ENCODE measurements around the gene SKOR1.
A peak's percentile ranks its signal among the peaks of the same experiment; 100 is the strongest.

Gene SKOR1, protein sequence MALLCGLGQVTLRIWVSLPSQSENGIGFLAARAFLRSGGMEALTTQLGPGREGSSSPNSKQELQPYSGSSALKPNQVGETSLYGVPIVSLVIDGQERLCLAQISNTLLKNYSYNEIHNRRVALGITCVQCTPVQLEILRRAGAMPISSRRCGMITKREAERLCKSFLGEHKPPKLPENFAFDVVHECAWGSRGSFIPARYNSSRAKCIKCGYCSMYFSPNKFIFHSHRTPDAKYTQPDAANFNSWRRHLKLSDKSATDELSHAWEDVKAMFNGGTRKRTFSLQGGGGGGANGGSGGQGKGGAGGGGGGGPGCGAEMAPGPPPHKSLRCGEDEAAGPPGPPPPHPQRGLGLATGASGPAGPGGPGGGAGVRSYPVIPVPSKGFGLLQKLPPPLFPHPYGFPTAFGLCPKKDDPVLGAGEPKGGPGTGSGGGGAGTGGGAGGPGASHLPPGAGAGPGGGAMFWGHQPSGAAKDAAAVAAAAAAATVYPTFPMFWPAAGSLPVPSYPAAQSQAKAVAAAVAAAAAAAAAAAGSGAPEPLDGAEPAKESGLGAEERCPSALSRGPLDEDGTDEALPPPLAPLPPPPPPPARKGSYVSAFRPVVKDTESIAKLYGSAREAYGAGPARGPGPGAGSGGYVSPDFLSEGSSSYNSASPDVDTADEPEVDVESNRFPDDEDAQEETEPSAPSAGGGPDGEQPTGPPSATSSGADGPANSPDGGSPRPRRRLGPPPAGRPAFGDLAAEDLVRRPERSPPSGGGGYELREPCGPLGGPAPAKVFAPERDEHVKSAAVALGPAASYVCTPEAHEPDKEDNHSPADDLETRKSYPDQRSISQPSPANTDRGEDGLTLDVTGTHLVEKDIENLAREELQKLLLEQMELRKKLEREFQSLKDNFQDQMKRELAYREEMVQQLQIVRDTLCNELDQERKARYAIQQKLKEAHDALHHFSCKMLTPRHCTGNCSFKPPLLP

DNA sequence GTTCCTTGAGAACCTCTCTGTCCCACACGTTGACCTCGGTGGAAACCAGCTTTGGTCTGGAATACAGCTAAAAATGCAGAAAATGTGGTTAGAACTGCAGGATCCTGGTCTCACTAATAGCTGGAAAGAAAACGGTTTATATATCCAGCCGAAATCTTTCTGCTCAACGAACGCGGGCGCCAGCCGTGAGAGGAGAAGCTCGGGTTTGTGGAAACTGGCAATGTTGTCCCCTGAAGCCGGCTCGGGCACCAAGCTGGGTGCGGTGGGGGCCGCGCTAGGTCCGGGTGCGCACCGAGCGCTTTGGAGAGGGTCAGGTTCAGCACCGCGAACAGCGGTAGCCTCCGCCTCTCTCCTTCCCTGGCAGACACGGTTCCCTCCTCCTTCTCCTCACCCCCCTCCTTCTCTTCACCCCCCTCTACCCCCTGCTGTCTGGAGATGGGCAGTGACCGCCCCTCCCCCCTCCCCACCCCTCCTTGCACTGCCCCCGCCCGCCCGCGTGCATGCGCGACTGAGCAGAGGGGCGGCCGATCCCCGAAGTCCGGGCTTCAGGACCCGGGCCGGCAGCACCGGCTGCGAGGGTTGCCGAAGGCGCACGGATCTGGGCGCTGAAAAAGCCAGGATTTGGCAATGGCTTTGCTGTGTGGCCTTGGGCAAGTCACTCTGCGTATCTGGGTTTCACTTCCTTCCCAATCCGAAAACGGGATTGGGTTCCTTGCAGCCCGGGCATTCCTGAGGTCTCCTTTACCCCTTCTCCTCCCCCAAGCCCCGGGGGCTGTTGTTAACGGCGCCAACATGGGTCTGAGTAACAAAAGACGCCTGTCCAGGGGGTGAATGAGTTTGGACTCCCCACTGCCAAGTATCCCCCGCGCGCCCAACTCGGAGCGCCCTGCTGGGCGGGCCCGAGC lies at the start of gene SKOR1:
Gene SKOR1, plus strand, starts transcription at position 534 of the 905 bp plus-strand sequence. Its CDS starts 94 bp downstream, at position 628.
- peaks cover 100% of the 10 kb centered on the region for H3K27me3 ChIP-seq (ENCODE audit: control insufficient read depth, insufficient read depth, low read length)
- no peaks in the 10 kb centered on the region for H3K36me3 ChIP-seq (ENCODE audit: control insufficient read depth, insufficient read depth, low read length)
- H3K4me3 ChIP-seq (ENCODE audit: low read depth, low read length): peak within 1 kb of the TSS; percentile 40; the same call in 1 of the 2 replicates
- no peaks in the 10 kb centered on the region for H3K9me3 ChIP-seq (ENCODE audit: control insufficient read depth, insufficient read depth, low read length)
- no peak within 1 kb of the TSS for H3K9ac ChIP-seq (ENCODE audit: low read depth, low read length)
- H3K4me1 ChIP-seq (ENCODE audit: control insufficient read depth, insufficient read depth, low read length): peaks cover 45% of the 10 kb centered on the region
- H3K27ac ChIP-seq (ENCODE audit: low read depth, low read length): no peak within 1 kb of the TSS

DNA sequence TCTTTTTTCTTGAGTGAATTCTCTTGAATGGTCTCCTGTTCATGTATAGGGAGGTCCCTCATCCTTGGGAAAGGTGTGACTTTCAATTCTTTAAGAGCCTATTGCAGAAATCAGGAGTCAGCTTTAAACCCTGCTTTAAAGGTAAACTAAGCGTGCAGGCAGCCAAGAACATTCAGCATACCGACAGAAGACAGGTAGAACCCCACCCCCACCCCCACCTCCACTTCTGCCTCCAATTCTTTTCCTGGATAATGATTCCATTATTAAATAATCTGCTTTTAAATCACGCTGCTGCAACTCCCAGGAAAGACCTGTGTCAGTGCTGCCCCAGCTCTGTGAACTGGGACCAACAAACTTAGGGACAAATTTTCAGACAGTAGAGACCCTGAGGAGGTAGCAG lies 49.3 kb upstream of the SKOR1 start:
- no peaks in the 10 kb centered on the region for H3K36me3 ChIP-seq (ENCODE audit: control insufficient read depth, insufficient read depth, low read length)
- no peaks in the 10 kb centered on the region for H3K27me3 ChIP-seq (ENCODE audit: control insufficient read depth, insufficient read depth, low read length)
- no peak overlapping the region for H3K27ac ChIP-seq (ENCODE audit: low read depth, low read length)
- no peaks in the 10 kb centered on the region for H3K9me3 ChIP-seq (ENCODE audit: control insufficient read depth, insufficient read depth, low read length)
- H3K9ac ChIP-seq (ENCODE audit: low read depth, low read length): no peak overlapping the region
- H3K4me1 ChIP-seq (ENCODE audit: control insufficient read depth, insufficient read depth, low read length): peaks cover 49% of the 10 kb centered on the region
- no peak overlapping the region for H3K4me3 ChIP-seq (ENCODE audit: low read depth, low read length)

DNA sequence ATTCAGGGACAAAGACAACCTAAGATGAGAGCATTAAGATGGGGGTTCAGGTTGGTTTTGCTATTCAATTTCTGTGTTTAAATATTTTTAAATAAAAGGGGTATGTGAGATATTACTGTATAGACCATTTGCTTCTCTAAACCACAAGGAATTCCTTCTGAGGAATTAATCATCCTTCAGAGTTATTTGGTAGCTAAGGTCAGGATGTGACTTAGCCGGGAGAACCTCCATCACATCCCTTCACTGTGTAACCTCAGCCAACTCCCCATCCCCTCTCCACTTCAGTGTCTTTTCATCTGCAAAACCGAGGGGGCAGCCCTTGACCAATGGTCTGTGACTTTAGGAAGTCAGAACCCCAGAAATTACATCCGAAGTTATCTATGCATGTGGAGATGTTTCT lies 48.7 kb upstream of the SKOR1 start:
- Histone ChIP-seq H3K4me1 (ENCODE audit: control insufficient read depth, insufficient read depth, low read length) (peaks cover 48% of the 10 kb centered on the region), H3K27ac (ENCODE audit: low read depth, low read length) (no peak overlapping the region), H3K4me3 (ENCODE audit: low read depth, low read length) (no peak overlapping the region), H3K36me3 (ENCODE audit: control insufficient read depth, insufficient read depth, low read length) (no peaks in the 10 kb centered on the region), H3K9me3 (ENCODE audit: control insufficient read depth, insufficient read depth, low read length) (no peaks in the 10 kb centered on the region), H3K9ac (ENCODE audit: low read depth, low read length) (no peak overlapping the region), H3K27me3 (ENCODE audit: control insufficient read depth, insufficient read depth, low read length) (no peaks in the 10 kb centered on the region)

DNA sequence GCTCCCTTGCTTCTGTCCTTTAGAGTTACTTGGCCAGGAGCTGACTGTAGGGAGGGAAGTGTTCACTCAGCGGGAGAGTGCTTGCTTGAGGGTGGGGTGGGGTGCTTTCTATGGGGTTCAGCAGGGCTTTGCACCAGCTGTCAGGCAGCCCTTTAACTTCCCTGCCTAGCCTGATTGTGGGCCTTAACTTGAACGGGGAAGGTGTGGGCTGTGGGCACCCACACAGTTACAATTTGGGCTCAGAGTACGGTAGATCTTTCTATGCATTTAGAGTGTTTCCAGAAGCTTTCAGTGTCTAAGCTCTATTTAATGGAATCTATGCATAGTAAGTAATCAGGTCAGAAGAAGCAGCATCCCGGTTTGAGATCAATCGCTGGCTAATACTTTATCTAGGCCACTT lies 48.2 kb upstream of the SKOR1 start:
- Histone ChIP-seq H3K9me3 (ENCODE audit: control insufficient read depth, insufficient read depth, low read length) (no peaks in the 10 kb centered on the region), H3K27me3 (ENCODE audit: control insufficient read depth, insufficient read depth, low read length) (no peaks in the 10 kb centered on the region), H3K4me3 (ENCODE audit: low read depth, low read length) (no peak overlapping the region), H3K9ac (ENCODE audit: low read depth, low read length) (no peak overlapping the region), H3K36me3 (ENCODE audit: control insufficient read depth, insufficient read depth, low read length) (no peaks in the 10 kb centered on the region), H3K4me1 (ENCODE audit: control insufficient read depth, insufficient read depth, low read length) (peaks cover 48% of the 10 kb centered on the region), H3K27ac (ENCODE audit: low read depth, low read length) (no peak overlapping the region)

DNA sequence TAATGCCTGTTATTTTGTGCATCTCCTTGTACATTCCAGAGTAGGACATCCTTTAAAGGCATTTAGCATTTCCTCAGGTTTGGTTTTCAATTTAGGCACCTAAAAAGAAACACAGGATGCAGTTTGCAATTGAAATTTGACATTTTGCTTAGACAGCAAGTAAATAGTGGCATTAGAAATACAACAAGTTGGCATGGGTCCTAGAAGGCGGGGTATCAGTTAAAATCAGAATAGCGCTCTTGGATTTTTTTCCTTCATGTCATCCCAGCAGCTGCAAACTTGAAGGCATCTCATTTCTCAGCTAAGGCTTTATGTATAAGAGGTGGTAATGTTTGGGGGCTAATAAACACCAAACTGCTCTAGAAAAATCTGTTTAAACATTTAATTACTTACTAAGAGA lies 47.5 kb upstream of the SKOR1 start:
- H3K4me1 ChIP-seq (ENCODE audit: control insufficient read depth, insufficient read depth, low read length): peaks cover 50% of the 10 kb centered on the region
- no peak overlapping the region for H3K4me3 ChIP-seq (ENCODE audit: low read depth, low read length)
- no peaks in the 10 kb centered on the region for H3K9me3 ChIP-seq (ENCODE audit: control insufficient read depth, insufficient read depth, low read length)
- H3K27me3 ChIP-seq (ENCODE audit: control insufficient read depth, insufficient read depth, low read length): no peaks in the 10 kb centered on the region
- H3K36me3 ChIP-seq (ENCODE audit: control insufficient read depth, insufficient read depth, low read length): no peaks in the 10 kb centered on the region
- H3K27ac ChIP-seq (ENCODE audit: low read depth, low read length): no peak overlapping the region
- no peak overlapping the region for H3K9ac ChIP-seq (ENCODE audit: low read depth, low read length)

DNA sequence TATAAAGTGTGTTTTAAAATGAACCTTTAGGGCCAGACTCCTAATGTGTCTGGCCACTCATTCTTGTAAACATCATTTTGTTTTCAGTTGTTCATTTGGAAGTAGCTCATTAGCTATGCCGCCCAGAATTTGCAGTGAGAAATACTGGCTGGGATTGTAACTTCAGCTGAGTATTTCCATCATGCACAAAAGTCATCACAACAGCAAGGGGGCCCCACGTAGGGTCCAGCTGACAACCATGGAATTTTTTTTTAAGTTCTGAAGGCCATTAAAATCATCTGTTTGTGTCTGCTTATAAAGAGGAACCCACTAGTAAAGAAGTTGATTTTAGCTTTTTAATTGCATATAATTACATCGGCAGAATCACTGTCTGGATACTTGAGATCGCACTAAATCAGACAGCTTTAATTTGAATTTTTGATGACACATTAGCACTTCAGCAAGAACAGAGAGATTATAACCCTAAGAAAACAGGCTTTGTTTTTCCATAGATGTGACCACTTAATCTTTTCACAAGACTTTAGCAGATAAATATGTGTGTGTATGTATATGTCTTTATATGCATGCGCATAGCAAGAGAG lies 46.3 kb upstream of the SKOR1 start:
- no peak overlapping the region for H3K27ac ChIP-seq (ENCODE audit: low read depth, low read length)
- H3K36me3 ChIP-seq (ENCODE audit: control insufficient read depth, insufficient read depth, low read length): no peaks in the 10 kb centered on the region
- no peaks in the 10 kb centered on the region for H3K9me3 ChIP-seq (ENCODE audit: control insufficient read depth, insufficient read depth, low read length)
- H3K4me1 ChIP-seq (ENCODE audit: control insufficient read depth, insufficient read depth, low read length): peaks cover 49% of the 10 kb centered on the region
- H3K9ac ChIP-seq (ENCODE audit: low read depth, low read length): no peak overlapping the region
- H3K27me3 ChIP-seq (ENCODE audit: control insufficient read depth, insufficient read depth, low read length): no peaks in the 10 kb centered on the region
- H3K4me3 ChIP-seq (ENCODE audit: low read depth, low read length): no peak overlapping the region

DNA sequence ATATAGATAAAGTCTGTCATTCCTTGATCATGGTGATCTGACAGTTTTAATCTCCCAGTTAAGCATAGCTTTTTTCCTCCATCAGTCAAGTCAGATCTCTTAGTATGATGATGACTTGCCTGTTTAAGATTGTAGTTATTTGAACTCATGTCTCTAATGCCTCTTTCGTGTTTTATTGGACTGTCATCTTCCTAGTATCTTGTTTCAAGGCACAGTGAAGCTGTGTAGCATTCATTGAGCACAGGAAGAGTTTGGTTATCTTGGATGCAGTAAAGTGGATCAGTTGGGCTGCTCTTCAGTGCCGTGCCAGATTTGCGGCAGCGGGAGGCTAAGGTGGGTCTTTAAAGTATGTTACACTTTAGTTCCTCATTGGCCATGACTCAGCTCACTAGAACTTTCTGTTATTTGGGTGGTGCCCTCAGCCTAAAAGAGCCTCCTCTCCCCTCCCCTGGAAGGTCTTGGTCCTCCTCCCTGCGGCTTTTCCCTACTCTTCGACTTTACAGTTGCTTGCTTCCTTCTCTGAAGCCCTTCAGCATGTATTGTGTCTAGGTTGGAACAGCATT lies 45.7 kb upstream of the SKOR1 start:
- no peak overlapping the region for H3K27ac ChIP-seq (ENCODE audit: low read depth, low read length)
- no peak overlapping the region for H3K4me3 ChIP-seq (ENCODE audit: low read depth, low read length)
- peaks cover 44% of the 10 kb centered on the region for H3K4me1 ChIP-seq (ENCODE audit: control insufficient read depth, insufficient read depth, low read length)
- no peaks in the 10 kb centered on the region for H3K27me3 ChIP-seq (ENCODE audit: control insufficient read depth, insufficient read depth, low read length)
- no peaks in the 10 kb centered on the region for H3K9me3 ChIP-seq (ENCODE audit: control insufficient read depth, insufficient read depth, low read length)
- no peak overlapping the region for H3K9ac ChIP-seq (ENCODE audit: low read depth, low read length)
- no peaks in the 10 kb centered on the region for H3K36me3 ChIP-seq (ENCODE audit: control insufficient read depth, insufficient read depth, low read length)

DNA sequence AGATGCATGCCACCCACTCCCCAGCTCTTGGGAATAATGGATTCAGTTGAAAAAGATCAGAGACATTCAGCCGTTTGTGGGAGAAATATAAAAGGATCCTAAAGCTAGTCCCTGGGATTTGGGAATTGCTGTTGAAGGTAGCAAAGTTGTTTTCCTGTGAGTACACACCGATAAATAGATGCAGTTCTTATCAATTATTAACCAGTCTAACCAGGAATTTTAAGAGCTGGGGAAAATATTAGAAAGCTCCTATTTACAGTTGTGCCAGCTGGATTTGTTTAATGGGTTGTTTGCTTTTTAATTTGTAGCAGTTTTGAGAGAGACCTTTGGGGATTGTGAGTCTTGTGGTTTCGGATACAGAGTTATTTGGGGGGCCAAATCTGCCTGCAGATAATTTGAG lies 44.2 kb upstream of the SKOR1 start:
- Histone ChIP-seq H3K4me1 (ENCODE audit: control insufficient read depth, insufficient read depth, low read length) (peaks cover 43% of the 10 kb centered on the region), H3K27ac (ENCODE audit: low read depth, low read length) (no peak overlapping the region), H3K9ac (ENCODE audit: low read depth, low read length) (no peak overlapping the region), H3K36me3 (ENCODE audit: control insufficient read depth, insufficient read depth, low read length) (no peaks in the 10 kb centered on the region), H3K4me3 (ENCODE audit: low read depth, low read length) (no peak overlapping the region), H3K27me3 (ENCODE audit: control insufficient read depth, insufficient read depth, low read length) (no peaks in the 10 kb centered on the region), H3K9me3 (ENCODE audit: control insufficient read depth, insufficient read depth, low read length) (no peaks in the 10 kb centered on the region)

DNA sequence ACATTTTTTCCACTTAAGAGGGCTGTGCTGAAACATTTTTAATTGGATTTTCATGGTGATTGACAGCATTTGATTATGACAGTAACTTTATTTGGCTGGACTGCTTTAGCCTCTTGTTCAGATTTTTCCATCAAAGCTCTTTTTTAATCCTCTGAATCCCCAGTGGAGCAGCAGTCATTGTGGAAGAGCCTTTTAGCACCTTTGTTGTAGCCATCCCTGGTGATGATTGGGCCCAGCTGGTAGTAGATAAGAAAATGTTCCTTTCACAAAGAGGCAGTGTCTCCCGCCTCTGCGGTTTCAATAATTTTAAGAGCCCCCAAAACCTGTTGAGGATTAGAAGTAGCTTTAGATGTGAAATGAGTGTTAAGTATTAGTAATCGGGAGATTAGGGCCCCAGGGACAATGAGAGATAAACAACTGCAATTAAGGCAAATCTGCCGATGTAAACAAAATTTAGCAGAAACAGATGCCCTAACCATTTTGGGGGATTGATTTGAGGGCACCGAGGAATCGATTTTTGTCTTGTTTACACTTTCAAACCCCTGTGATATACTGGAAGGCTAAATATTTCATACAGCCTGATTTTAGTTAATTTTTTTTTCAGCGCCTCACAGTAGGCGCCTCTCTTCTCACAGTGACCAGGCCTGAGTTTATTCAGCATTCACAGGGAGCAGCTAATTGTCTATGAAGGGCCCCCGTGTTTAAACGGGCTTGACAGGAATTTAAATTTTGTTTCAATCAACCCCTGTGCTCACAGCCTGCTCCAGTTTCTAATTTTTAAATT lies 43.2 kb upstream of the SKOR1 start:
- Histone ChIP-seq H3K4me3 (ENCODE audit: low read depth, low read length) (no peak overlapping the region), H3K27ac (ENCODE audit: low read depth, low read length) (peak overlapping the region; percentile 66), H3K27me3 (ENCODE audit: control insufficient read depth, insufficient read depth, low read length) (no peaks in the 10 kb centered on the region), H3K9me3 (ENCODE audit: control insufficient read depth, insufficient read depth, low read length) (no peaks in the 10 kb centered on the region), H3K9ac (ENCODE audit: low read depth, low read length) (no peak overlapping the region), H3K4me1 (ENCODE audit: control insufficient read depth, insufficient read depth, low read length) (peaks cover 41% of the 10 kb centered on the region), H3K36me3 (ENCODE audit: control insufficient read depth, insufficient read depth, low read length) (no peaks in the 10 kb centered on the region)

Data from HUES48 (cell line).